Testis (tissue), 2 donors: Measurements from ENCODE around the gene CAPS2.

ENCODE experiments used
- CTCF ChIP-seq, 3 experiments: fragments of 450-650 bp in 2 of 3; fragments of 200-600 bp in 1 of 3; sonication (generic) in 1 of 3; IDR thresholded peaks; one replicate each; pipeline ENCODE4 v1.5.1; 2016 to 2019; ENCODE audit warnings: antibody characterized with exemption in 3 of 3, mild to moderate bottlenecking in 2 of 3, moderate library complexity in 1 of 3
- POLR2A ChIP-seq: fragments of 450-650 bp; IDR thresholded peaks from one replicate; pipeline ENCODE4 v1.6.1; 2017; ENCODE audit warnings: antibody characterized with exemption, mild to moderate bottlenecking, moderate library complexity

GRCh38 chr12:75308279-75308678 lies 21.8 kb downstream of the CAPS2 start:
- TF ChIP-seq CTCF (IDR thresholded peaks at IDR 0.05) (no peak), POLR2A (no peak)
